Liver (tissue), 9 donors: ENCODE data around the gene ANKRD28. TPM values are rescaled to one million over a fixed set of nuclear protein-coding genes. Genes with fewer than 3 reads are reported as not detected.

ENCODE experiments used
- DNase-seq: peaks from one replicate; pipeline ENCODE4 v3.0.0-alpha.2; 2017; ENCODE audit warnings: low spot score
- H3K27ac ChIP-seq, 2 donors: one replicate each; pipeline ENCODE4 v1.7.0; 2013; ENCODE audit warnings: inconsistent platforms in 2 of 2, low read length in 2 of 2, control low read depth in 1 of 2, low read depth in 1 of 2, mild to moderate bottlenecking in 1 of 2
- H3K27me3 ChIP-seq, 4 donors: one replicate each; pipeline versions ENCODE4 v1.6.1 to v1.7.0; 2013; ENCODE audit warnings: low read length in 3 of 4, inconsistent platforms in 1 of 4, mild to moderate bottlenecking in 1 of 4, moderate library complexity in 1 of 4; ENCODE audit not compliant: control insufficient read depth in 4 of 4, insufficient read depth in 4 of 4
- H3K36me3 ChIP-seq, 4 donors: one replicate each; pipeline versions ENCODE4 v1.6.1 to v1.7.0; 2013; ENCODE audit warnings: low read length in 3 of 4, mild to moderate bottlenecking in 3 of 4, low read depth in 1 of 4, moderate library complexity in 1 of 4; ENCODE audit not compliant: control insufficient read depth in 4 of 4, insufficient read depth in 3 of 4
- H3K4me1 ChIP-seq, 4 donors: one replicate each; pipeline versions ENCODE4 v1.6.1 to v1.7.0; 2013; ENCODE audit warnings: low read length in 3 of 4, mild to moderate bottlenecking in 3 of 4, moderate library complexity in 1 of 4; ENCODE audit not compliant: control insufficient read depth in 4 of 4, insufficient read depth in 4 of 4
- H3K4me3 ChIP-seq, 3 donors: one replicate each; pipeline versions ENCODE4 v1.6.1 to v1.7.0; 2013; ENCODE audit warnings: low read length in 3 of 3, control low read depth in 1 of 3, low read depth in 1 of 3, mild to moderate bottlenecking in 1 of 3
- H3K9ac ChIP-seq, 2 donors: one replicate each; pipeline ENCODE4 v1.7.0; 2013; ENCODE audit warnings: low read length in 2 of 2, mild to moderate bottlenecking in 2 of 2, moderate library complexity in 2 of 2, control low read depth in 1 of 2, low read depth in 1 of 2
- H3K9me3 ChIP-seq, 4 donors: one replicate each; pipeline versions ENCODE4 v1.6.1 to v1.7.0; 2013; ENCODE audit warnings: low read length in 3 of 4; ENCODE audit not compliant: control insufficient read depth in 4 of 4
- ATF3 ChIP-seq: IDR thresholded peaks from 2 replicates; pipeline ENCODE4 v1.6.1; 2016; ENCODE audit warnings: antibody characterized with exemption
- CTCF ChIP-seq: fragments of 150-350 bp; IDR thresholded peaks from 2 replicates; pipeline ENCODE4 v1.5.1; 2017; ENCODE audit warnings: improper control_type of control experiment, low read depth, low read length; ENCODE audit not compliant: missing input control
- EGR1 ChIP-seq, 2 donors: IDR thresholded peaks; 2 replicates each; pipeline ENCODE4 v1.6.1; 2016 to 2018; ENCODE audit warnings: antibody characterized with exemption in 2 of 2, low read depth in 2 of 2
- FOXA1 ChIP-seq: IDR thresholded peaks from 2 replicates; pipeline ENCODE4 v1.6.1; 2016; ENCODE audit warnings: antibody characterized with exemption
- FOXA2 ChIP-seq: IDR thresholded peaks from 2 replicates; pipeline ENCODE4 v1.6.1; 2016; ENCODE audit warnings: antibody characterized with exemption
- GABPA ChIP-seq, 2 donors: IDR thresholded peaks in 1 of 2; conservative IDR thresholded peaks in 1 of 2; 2 replicates each; pipeline ENCODE4 v1.6.1; 2016; ENCODE audit warnings: antibody characterized with exemption in 2 of 2, mild to moderate bottlenecking in 1 of 2, moderate library complexity in 1 of 2
- HNF4A ChIP-seq, 2 donors: conservative IDR thresholded peaks; 2 replicates each; pipeline ENCODE4 v1.6.1; 2016; ENCODE audit warnings: antibody characterized with exemption in 2 of 2, mild to moderate bottlenecking in 2 of 2
- HNF4G ChIP-seq: IDR thresholded peaks from 2 replicates; pipeline ENCODE4 v1.6.1; 2016; ENCODE audit warnings: antibody characterized with exemption
- JUND ChIP-seq, 2 donors: IDR thresholded peaks; 2 replicates each; pipeline ENCODE4 v1.6.1; 2016; ENCODE audit warnings: antibody characterized with exemption in 2 of 2
- MAX ChIP-seq: IDR thresholded peaks from 2 replicates; pipeline ENCODE4 v1.6.1; 2016; ENCODE audit warnings: antibody characterized with exemption
- NR2F2 ChIP-seq: IDR thresholded peaks from 2 replicates; pipeline ENCODE4 v1.6.1; 2016; ENCODE audit warnings: antibody characterized with exemption
- RAD21 ChIP-seq, 2 donors: IDR thresholded peaks; 2 replicates each; pipeline ENCODE4 v1.6.1; 2016; ENCODE audit warnings: antibody characterized with exemption in 2 of 2, mild to moderate bottlenecking in 2 of 2
- REST ChIP-seq: IDR thresholded peaks from 2 replicates; pipeline ENCODE4 v1.6.1; 2016; ENCODE audit warnings: antibody characterized with exemption, mild to moderate bottlenecking
- RXRA ChIP-seq, 2 donors: IDR thresholded peaks; 2 replicates each; pipeline ENCODE4 v1.6.1; 2017 to 2018; ENCODE audit warnings: antibody characterized with exemption in 2 of 2, mild to moderate bottlenecking in 1 of 2
- SP1 ChIP-seq: IDR thresholded peaks from 2 replicates; pipeline ENCODE4 v1.6.1; 2018; ENCODE audit warnings: antibody characterized with exemption, mild to moderate bottlenecking
- TAF1 ChIP-seq: conservative IDR thresholded peaks from 2 replicates; pipeline ENCODE4 v1.6.1; 2016; ENCODE audit warnings: antibody characterized with exemption, mild to moderate bottlenecking
- YY1 ChIP-seq: IDR thresholded peaks from 2 replicates; pipeline ENCODE4 v1.6.1; 2016; ENCODE audit warnings: antibody characterized with exemption, mild to moderate bottlenecking
- ZBTB33 ChIP-seq: IDR thresholded peaks from 2 replicates; pipeline ENCODE4 v1.6.1; 2016; ENCODE audit warnings: antibody characterized with exemption
- WGBS: extraction: QIAGEN DNeasy Blood & Tissue Kit; methylation state at CpG from one replicate; pipeline ENCODE4 v1.1.7; 2013; 5-methylcytosine and 5-hydroxymethylcytosine counted together
- polyA plus RNA-seq, 2 donors: library from polyadenylated mRNA; stranded (reverse) in 1 of 2; unstranded in 1 of 2; fragments of 200-250 nt in 1 of 2; fragments of >200 nt in 1 of 2; fragmentation: Nextera tagmentation in 1 of 2; extraction: Ambion mirVana in 1 of 2; gene quantifications; one replicate each; pipeline versions ENCODE4 v1.2.1 to v1.2.3, GENCODE V29; 2013 to 2015
- total RNA-seq, 2 donors: library from RNA; depleted of rRNA; stranded (reverse); fragments of >200 nt; gene quantifications; one replicate each; pipeline ENCODE4 v1.2.3, GENCODE V29; 2014
- donor health status: healthy.
- donor health status: healthy.
- donor health status: healthy.
- donor health status: healthy.
- donor health status: healthy.

Gene ANKRD28
- total and polyA plus RNA-seq, 4 donors, result 9.2 to 39.1 (median 16.8) TPM

GRCh38 chr3:15623535-15624440 lies 174.0 kb downstream of the ANKRD28 start:
- peaks cover 0 to 3% (median 2%) of the 10 kb centered on the region in 4 donors for H3K4me1 ChIP-seq
- no peak overlapping the region for H3K27ac ChIP-seq
- H3K27me3 ChIP-seq, result no peaks in the 10 kb centered on the region
- DNase-seq, result no peak
- H3K9ac ChIP-seq, result no peak overlapping the region
- 75% methylated on average over 4 of the region's 4 CpGs for WGBS
- H3K9me3 ChIP-seq, result peaks cover 0 to 4% (median 2%) of the 10 kb centered on the region in 4 donors
- H3K36me3 ChIP-seq, result peaks cover 0 to 3% (median under 1%) of the 10 kb centered on the region in 4 donors
- TF ChIP-seq YY1 (no peak), HNF4G (no peak), MAX (no peak), ATF3 (no peak), NR2F2 (no peak), GABPA (IDR thresholded peaks at IDR 0.05 in 1 of 2, conservative IDR thresholded peaks at IDR 0.05 in 1 of 2) (no peak), REST (no peak), FOXA2 (no peak), EGR1 (IDR thresholded peaks at IDR 0.05; ENCODE audit: low read depth in 2 of 2) (no peak), TAF1 (no peak), RAD21 (IDR thresholded peaks at IDR 0.05) (no peak), HNF4A (conservative IDR thresholded peaks at IDR 0.05) (no peak), SP1 (no peak), ZBTB33 (no peak), CTCF (no peak), JUND (IDR thresholded peaks at IDR 0.05) (no peak), RXRA (IDR thresholded peaks at IDR 0.05) (no peak), FOXA1 (no peak)
- no peak overlapping the region for H3K4me3 ChIP-seq
